SJCRH30 (cell line): ENCODE data around the gene CCL22. TPM values are rescaled to one million over a fixed set of nuclear protein-coding genes. Genes with fewer than 3 reads are reported as not detected.

Experiments used
- DNase-seq, 2 experiments: peaks; one replicate each; pipeline ENCODE4 v3.0.0-alpha.2; 2015 to 2020
- H3K27ac ChIP-seq: fragments of 250-450 bp; sonication (Bioruptor Pico); 2 replicates; pipeline ENCODE4 v1.5.1; 2020; ENCODE audit warnings: mild to moderate bottlenecking, moderate library complexity
- H3K27me3 ChIP-seq: fragments of 250-450 bp; sonication (Bioruptor Pico); 2 replicates; pipeline ENCODE4 v1.5.1; 2020; ENCODE audit warnings: mild to moderate bottlenecking, moderate library complexity
- H3K36me3 ChIP-seq: fragments of 250-450 bp; sonication (Bioruptor Pico); 2 replicates; pipeline ENCODE4 v1.5.1; 2020; ENCODE audit warnings: mild to moderate bottlenecking, moderate library complexity
- H3K4me1 ChIP-seq: fragments of 250-450 bp; sonication (Bioruptor Pico); 2 replicates; pipeline ENCODE4 v1.5.1; 2020; ENCODE audit warnings: mild to moderate bottlenecking, moderate library complexity
- H3K4me3 ChIP-seq: fragments of 250-450 bp; sonication (Bioruptor Pico); 2 replicates; pipeline ENCODE4 v1.5.1; 2020; ENCODE audit warnings: mild to moderate bottlenecking, moderate library complexity
- H3K9me3 ChIP-seq: fragments of 250-450 bp; sonication (Bioruptor Pico); replicated peaks from 2 replicates; pipeline ENCODE4 v1.5.1; 2020; ENCODE audit warnings: mild to moderate bottlenecking, moderate library complexity
- total RNA-seq: library from RNA; depleted of rRNA; stranded (reverse); fragments of >200 nt; shearing (Covaris generic); gene quantifications from 2 replicates; pipeline ENCODE4 v1.2.3, GENCODE V29; 2014

Gene CCL22
- total RNA-seq, 1 experiment from 2014 or later: not detected

DNA sequence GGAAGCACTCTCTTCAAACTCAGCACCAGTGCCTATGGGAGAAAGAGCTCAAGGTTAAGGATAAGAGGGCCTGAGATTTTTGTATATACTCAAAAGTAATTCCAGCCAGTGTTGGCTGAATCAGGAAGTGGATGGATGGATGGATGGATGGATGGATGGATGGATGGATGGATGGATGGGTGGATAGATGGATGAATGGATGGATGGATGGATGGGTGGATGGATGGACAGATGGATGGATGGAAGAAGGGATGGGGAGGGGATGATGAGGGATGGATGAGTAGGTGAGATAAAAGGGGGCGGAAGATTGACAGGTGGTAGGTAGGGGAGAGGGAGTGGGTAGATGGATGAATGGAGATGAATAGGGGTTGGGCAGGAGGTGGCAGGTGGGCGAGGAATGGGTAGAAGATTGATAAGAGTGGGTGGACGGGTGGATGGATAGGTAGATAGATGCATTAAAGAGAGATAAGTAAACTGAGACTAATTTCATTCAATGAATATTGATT lies 17.8 kb downstream of the CCL22 start:
- H3K36me3 ChIP-seq: no peaks in the 10 kb centered on the region
- H3K27ac ChIP-seq: no peak overlapping the region
- DNase-seq: no peak
- no peaks in the 10 kb centered on the region; the same call in 1 of the 2 replicates for H3K27me3 ChIP-seq
- no peaks in the 10 kb centered on the region for H3K9me3 ChIP-seq
- peaks cover 21% of the 10 kb centered on the region for H3K4me1 ChIP-seq
- no peak overlapping the region for H3K4me3 ChIP-seq

DNA sequence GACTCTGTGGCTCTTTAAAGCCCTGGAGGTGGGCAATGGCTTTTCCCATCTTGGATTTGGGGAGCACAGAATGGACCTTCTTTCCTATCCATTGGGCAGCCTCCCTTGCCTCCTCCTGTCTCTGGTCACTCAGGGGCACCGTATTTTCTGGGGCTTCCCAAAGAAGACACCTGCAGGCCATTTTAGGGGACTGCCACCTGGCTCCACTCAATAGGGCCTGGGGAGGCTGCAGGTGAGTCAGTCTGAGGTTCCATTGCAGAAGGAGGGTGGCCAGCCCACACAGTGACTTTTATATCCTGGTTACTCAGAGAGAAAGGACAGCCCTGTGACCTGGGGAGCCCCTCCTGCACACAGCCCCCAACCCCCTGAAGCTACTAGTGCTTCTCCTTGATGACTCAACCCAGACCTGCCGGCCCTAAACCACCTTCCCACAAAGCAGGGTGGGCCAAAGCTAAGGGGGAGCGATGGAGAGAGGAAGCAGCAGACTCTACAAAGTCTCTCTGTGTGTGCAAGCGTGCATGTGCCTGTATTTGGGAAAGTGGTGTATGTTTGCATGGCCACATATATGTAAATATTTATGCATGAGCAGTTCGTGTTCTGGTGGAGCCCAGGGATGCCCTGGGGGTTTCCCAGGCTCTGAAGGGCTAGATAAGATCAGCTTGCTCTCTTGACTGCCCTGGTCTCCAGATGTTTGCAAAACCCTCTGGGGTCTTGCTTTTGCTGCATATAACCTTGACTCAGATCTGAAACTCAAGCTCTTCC lies 18.7 kb downstream of the CCL22 start:
- Histone ChIP-seq H3K9me3 (no peaks in the 10 kb centered on the region), H3K4me3 (no peak overlapping the region), H3K36me3 (no peaks in the 10 kb centered on the region), H3K4me1 (peaks cover 21% of the 10 kb centered on the region), H3K27ac (no peak overlapping the region), H3K27me3 (no peaks in the 10 kb centered on the region)
- peak in 1 of 2 experiments; percentile 20 for DNase-seq

- no peak overlapping the region for H3K4me3 ChIP-seq
- no peaks in the 10 kb centered on the region for H3K9me3 ChIP-seq
- no peak for DNase-seq
- H3K36me3 ChIP-seq: no peaks in the 10 kb centered on the region
- peaks cover 9% of the 10 kb centered on the region for H3K4me1 ChIP-seq
- H3K27ac ChIP-seq: no peak overlapping the region
- no peaks in the 10 kb centered on the region for H3K27me3 ChIP-seq
Observed at GRCh38 chr16:57379579-57379978, 21.0 kb downstream of the CCL22 start.

GRCh38 chr16:57380671-57381462 lies 22.3 kb downstream of the CCL22 start:
- Histone ChIP-seq H3K36me3 (no peaks in the 10 kb centered on the region), H3K27ac (no peak overlapping the region), H3K4me3 (no peak overlapping the region), H3K4me1 (peaks cover 9% of the 10 kb centered on the region), H3K27me3 (peaks cover 5% of the 10 kb centered on the region; the same call in 1 of the 2 replicates), H3K9me3 (no peaks in the 10 kb centered on the region)
- peak; percentile 28 to 49 for DNase-seq

GRCh38 chr16:57381791-57382534 lies 23.4 kb downstream of the CCL22 start:
- Histone ChIP-seq H3K4me1 (peaks cover 9% of the 10 kb centered on the region), H3K9me3 (no peaks in the 10 kb centered on the region)

GRCh38 chr16:57382535-57383275 lies 24.1 kb downstream of the CCL22 start:
- Histone ChIP-seq H3K9me3 (no peaks in the 10 kb centered on the region), H3K4me3 (no peak overlapping the region), H3K4me1 (peaks cover 6% of the 10 kb centered on the region), H3K36me3 (no peaks in the 10 kb centered on the region), H3K27ac (no peak overlapping the region), H3K27me3 (peaks cover 5% of the 10 kb centered on the region; the same call in 1 of the 2 replicates)
- DNase-seq: no peak

More at GRCh38 chr16:57381791-57382534, 23.4 kb downstream of the CCL22 start:
- DNase-seq: no peak
- Histone ChIP-seq H3K27me3 (peaks cover 5% of the 10 kb centered on the region; the same call in 1 of the 2 replicates), H3K27ac (no peak overlapping the region), H3K36me3 (no peaks in the 10 kb centered on the region), H3K4me3 (no peak overlapping the region)

DNA sequence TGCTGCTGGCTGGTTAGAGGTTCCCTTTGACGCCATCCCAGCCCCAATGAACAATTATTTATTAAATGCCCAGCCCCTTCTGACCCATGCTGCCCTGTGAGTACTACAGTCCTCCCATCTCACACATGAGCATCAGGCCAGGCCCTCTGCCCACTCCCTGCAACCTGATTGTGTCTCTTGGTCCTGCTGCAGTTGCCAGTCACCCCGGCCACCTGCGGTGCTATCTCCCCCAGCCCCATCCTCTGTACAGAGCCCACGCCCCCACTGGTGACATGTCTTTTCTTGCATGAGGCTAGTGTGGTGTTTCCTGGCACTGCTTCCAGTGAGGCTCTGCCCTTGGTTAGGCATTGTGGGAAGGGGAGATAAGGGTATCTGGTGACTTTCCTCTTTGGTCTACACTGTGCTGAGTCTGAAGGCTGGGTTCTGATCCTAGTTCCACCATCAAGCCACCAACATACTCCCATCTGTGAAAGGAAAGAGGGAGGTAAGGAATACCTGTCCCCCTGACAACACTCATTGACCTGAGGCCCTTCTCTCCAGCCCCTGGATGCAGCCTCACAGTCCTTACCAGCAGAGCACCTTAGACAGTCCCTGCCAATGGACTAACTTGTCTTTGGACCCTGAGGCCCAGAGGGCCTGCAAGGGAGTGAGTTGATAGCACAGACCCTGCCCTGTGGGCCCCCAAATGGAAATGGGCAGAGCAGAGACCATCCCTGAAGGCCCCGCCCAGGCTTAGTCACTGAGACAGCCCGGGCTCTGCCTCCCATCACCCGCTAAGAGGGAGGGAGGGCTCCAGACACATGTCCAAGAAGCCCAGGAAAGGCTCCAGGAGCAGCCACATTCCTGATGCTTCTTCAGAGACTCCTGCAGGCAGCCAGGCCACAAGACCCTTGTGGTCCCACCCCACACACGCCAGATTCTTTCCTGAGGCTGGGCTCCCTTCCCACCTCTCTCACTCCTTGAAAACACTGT lies 25.0 kb downstream of the CCL22 start:
- Histone ChIP-seq H3K36me3 (no peaks in the 10 kb centered on the region), H3K4me1 (peaks cover 3% of the 10 kb centered on the region; the same call in 1 of the 2 replicates), H3K4me3 (no peak overlapping the region), H3K27me3 (peaks cover 5% of the 10 kb centered on the region; the same call in 1 of the 2 replicates), H3K9me3 (no peaks in the 10 kb centered on the region), H3K27ac (no peak overlapping the region)
- DNase-seq: no peak

DNA sequence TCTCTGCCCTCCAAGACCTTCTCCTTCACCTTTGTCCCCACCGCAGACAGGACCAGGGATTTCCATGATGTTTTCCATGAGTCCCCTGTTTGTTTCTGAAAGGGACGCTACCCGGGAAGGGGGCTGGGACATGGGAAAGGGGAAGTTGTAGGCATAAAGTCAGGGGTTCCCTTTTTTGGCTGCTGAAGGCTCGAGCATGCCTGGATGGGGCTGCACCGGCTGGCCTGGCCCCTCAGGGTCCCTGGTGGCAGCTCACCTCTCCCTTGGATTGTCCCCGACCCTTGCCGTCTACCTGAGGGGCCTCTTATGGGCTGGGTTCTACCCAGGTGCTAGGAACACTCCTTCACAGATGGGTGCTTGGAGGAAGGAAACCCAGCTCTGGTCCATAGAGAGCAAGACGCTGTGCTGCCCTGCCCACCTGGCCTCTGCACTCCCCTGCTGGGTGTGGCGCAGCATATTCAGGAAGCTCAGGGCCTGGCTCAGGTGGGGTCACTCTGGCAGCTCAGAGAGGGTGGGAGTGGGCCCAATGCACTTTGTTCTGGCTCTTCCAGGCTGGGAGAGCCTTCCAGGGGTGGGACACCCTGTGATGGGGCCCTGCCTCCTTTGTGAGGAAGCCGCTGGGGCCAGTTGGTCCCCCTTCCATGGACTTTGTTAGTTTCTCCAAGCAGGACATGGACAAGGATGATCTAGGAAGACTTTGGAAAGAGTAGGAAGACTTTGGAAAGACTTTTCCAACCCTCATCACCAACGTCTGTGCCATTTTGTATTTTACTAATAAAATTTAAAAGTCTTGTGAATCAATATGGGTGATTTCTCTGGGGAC lies 25.9 kb downstream of the CCL22 start:
- H3K27me3 ChIP-seq: peaks cover 5% of the 10 kb centered on the region; the same call in 1 of the 2 replicates
- H3K4me3 ChIP-seq: no peak overlapping the region
- H3K4me1 ChIP-seq: peaks cover 3% of the 10 kb centered on the region; the same call in 1 of the 2 replicates
- H3K36me3 ChIP-seq: no peaks in the 10 kb centered on the region
- DNase-seq: no peak
- H3K27ac ChIP-seq: no peak overlapping the region
- no peaks in the 10 kb centered on the region for H3K9me3 ChIP-seq

- H3K4me1 ChIP-seq: peaks cover 3% of the 10 kb centered on the region; the same call in 1 of the 2 replicates
- no peak overlapping the region for H3K4me3 ChIP-seq
- peaks cover 5% of the 10 kb centered on the region; the same call in 1 of the 2 replicates for H3K27me3 ChIP-seq
- H3K27ac ChIP-seq: no peak overlapping the region
- no peak for DNase-seq
- H3K9me3 ChIP-seq: no peaks in the 10 kb centered on the region
- no peaks in the 10 kb centered on the region for H3K36me3 ChIP-seq
Observed at GRCh38 chr16:57385083-57385482, 26.5 kb downstream of the CCL22 start.

GRCh38 chr16:57386381-57386951 lies 27.9 kb downstream of the CCL22 start:
- Histone ChIP-seq H3K36me3 (no peaks in the 10 kb centered on the region), H3K9me3 (no peaks in the 10 kb centered on the region), H3K27ac (no peak overlapping the region), H3K27me3 (peaks cover 5% of the 10 kb centered on the region; the same call in 1 of the 2 replicates), H3K4me1 (peaks cover 3% of the 10 kb centered on the region; the same call in 1 of the 2 replicates), H3K4me3 (no peak overlapping the region)
- DNase-seq: peak in 1 of 2 experiments; percentile 34

- no peak for DNase-seq
Observed at GRCh38 chr16:57387598-57388354, 29.2 kb downstream of the CCL22 start.

More at GRCh38 chr16:57387598-57388354, 29.2 kb downstream of the CCL22 start:
- Histone ChIP-seq H3K27me3 (peaks cover 5% of the 10 kb centered on the region; the same call in 1 of the 2 replicates), H3K4me3 (no peak overlapping the region), H3K4me1 (peaks cover 3% of the 10 kb centered on the region; the same call in 1 of the 2 replicates), H3K9me3 (no peaks in the 10 kb centered on the region), H3K36me3 (no peaks in the 10 kb centered on the region), H3K27ac (no peak overlapping the region)
